Measurements from ENCODE around the gene NBPF12. TPM values are rescaled to one million over a fixed set of nuclear protein-coding genes. Genes with fewer than 3 reads are reported as not detected.
"Not testable (repeated sequence)": the region's sequence is repeated elsewhere in the genome, so short reads cannot be mapped to it uniquely, and the experiment has no call there.

Gene NBPF12
- total and polyA plus RNA-seq, 2 of the 13 experiments (the other 11 are each of a cell fraction or from before 2014, with no cell fraction given): 4.6 to 6.4 TPM

GRCh38 chr1:147039916-147040315 lies 101.8 kb downstream of the NBPF12 start (continued):
- TF ChIP-seq PRDM10 (CRISPR knock-in tag; IDR thresholded peaks at IDR 0.05; ENCODE audit: low read depth) (no peak), MED13 (CRISPR knock-in tag; IDR thresholded peaks at IDR 0.05) (no peak), ZNF282 (IDR thresholded peaks at IDR 0.05; ENCODE audit: partially characterized antibody) (no peak), KDM4B (CRISPR knock-in tag; IDR thresholded peaks at IDR 0.05) (no peak), ZNF674 (CRISPR knock-in tag; IDR thresholded peaks at IDR 0.05; ENCODE audit: low read depth) (no peak), ZNF264 (CRISPR knock-in tag; IDR thresholded peaks at IDR 0.05) (no peak), ZNF280B (CRISPR knock-in tag; IDR thresholded peaks at IDR 0.05; ENCODE audit: borderline replicate concordance) (no peak)

- POLR2A ChIA-PET; DNase-seq (ENCODE audit: low spot score); H3K27me3 ChIP-seq (ENCODE audit: control insufficient read depth in 1 of 2, insufficient read depth in 2 of 2, low read length in 2 of 2); H2AFZ ChIP-seq (ENCODE audit: low read length); H3K27ac ChIP-seq (ENCODE audit: extremely low read length, insufficient read depth, low read length); in situ Hi-C loops (cut with HindIII; ENCODE audit: extremely low pct_ligation_motif_present, low pct_unique_long_range_greater_than_20kb); H3K4me1 ChIP-seq (ENCODE audit: insufficient read depth, low read length); H3K9me3 ChIP-seq (ENCODE audit: low read length); ATAC-seq; H3K9ac ChIP-seq (ENCODE audit: insufficient read depth, low read depth, low read length); CTCF ChIA-PET (ENCODE audit: low intra/inter-chr PET ratio, low total read pairs); H3K4me2 ChIP-seq (ENCODE audit: low read depth, low read length); intact Hi-C loops (cut with micrococcal nuclease; ENCODE audit: unreplicated experiment); BruUV-seq (replicated peaks); FAIRE-seq; H3K36me3 ChIP-seq (replicated peaks in 1 of 2; ENCODE audit: control insufficient read depth in 1 of 2, insufficient read depth in 2 of 2, low read length in 2 of 2); H4K20me1 ChIP-seq (ENCODE audit: insufficient read depth, low read length); H3K79me2 ChIP-seq (ENCODE audit: insufficient read depth, low read length); H3K4me3 ChIP-seq (replicated peaks in 1 of 3; ENCODE audit: insufficient read depth in 1 of 3, low read depth in 2 of 3, low read length in 3 of 3): not testable (repeated sequence)
- WGBS (ENCODE audit: low lambda C conversion rate): 1% methylated on average over 3 of the region's 3 CpGs
Observed at GRCh38 chr1:147042891-147043290, 104.8 kb downstream of the NBPF12 start.

GRCh38 chr1:147044511-147044910 lies 106.4 kb downstream of the NBPF12 start:
- FAIRE-seq; H3K9me3 ChIP-seq (ENCODE audit: low read length); DNase-seq (ENCODE audit: low spot score); H3K27me3 ChIP-seq (ENCODE audit: control insufficient read depth in 1 of 2, insufficient read depth in 2 of 2, low read length in 2 of 2); H3K79me2 ChIP-seq (ENCODE audit: insufficient read depth, low read length); POLR2A ChIA-PET; H2AFZ ChIP-seq (ENCODE audit: low read length); H4K20me1 ChIP-seq (ENCODE audit: insufficient read depth, low read length); intact Hi-C loops (cut with micrococcal nuclease; ENCODE audit: unreplicated experiment); H3K4me1 ChIP-seq (ENCODE audit: insufficient read depth, low read length); in situ Hi-C loops (cut with HindIII; ENCODE audit: extremely low pct_ligation_motif_present, low pct_unique_long_range_greater_than_20kb); H3K4me2 ChIP-seq (ENCODE audit: low read depth, low read length); H3K4me3 ChIP-seq (replicated peaks in 1 of 3; ENCODE audit: insufficient read depth in 1 of 3, low read depth in 2 of 3, low read length in 3 of 3); H3K9ac ChIP-seq (ENCODE audit: insufficient read depth, low read depth, low read length); H3K27ac ChIP-seq (ENCODE audit: extremely low read length, insufficient read depth, low read length); BruUV-seq (replicated peaks); ATAC-seq; H3K36me3 ChIP-seq (replicated peaks in 1 of 2; ENCODE audit: control insufficient read depth in 1 of 2, insufficient read depth in 2 of 2, low read length in 2 of 2); CTCF ChIA-PET (ENCODE audit: low intra/inter-chr PET ratio, low total read pairs): not testable (repeated sequence)

Measured in HepG2 (cell line).